OCI-LY3 (cell line): ENCODE data around the gene PDLIM4.

Source experiments
- H2AFZ ChIP-seq: fragments of 200-600, 300-600 bp; shearing (Covaris generic); 2 replicates; pipeline ENCODE4 v1.6.0; 2014; ENCODE audit warnings: antibody characterized with exemption, low read depth, low read length
- H3K27ac ChIP-seq: fragments of 200-600, 300-600 bp; sonication (generic); 2 replicates; pipeline ENCODE4 v1.5.1; 2014; ENCODE audit warnings: mild to moderate bottlenecking, low read length, moderate library complexity, mixed read lengths
- H3K27me3 ChIP-seq: fragments of 200-600, 300-600 bp; sonication (generic); 2 replicates; pipeline ENCODE4 v1.6.1; 2014; ENCODE audit warnings: low read depth, low read length, mixed read lengths
- H3K36me3 ChIP-seq: fragments of 200-600, 300-600 bp; sonication (generic); replicated peaks from 2 replicates; pipeline ENCODE3; 2014; ENCODE audit warnings: low read depth, low read length, mixed read lengths
- H3K4me1 ChIP-seq: fragments of 300-600, 200-600 bp; sonication (generic); 2 replicates; pipeline ENCODE4 v1.6.1; 2014; ENCODE audit warnings: low read length, mixed read lengths
- H3K4me2 ChIP-seq: fragments of 200-600, 300-600 bp; sonication (generic); 2 replicates; pipeline ENCODE4 v1.6.1; 2014; ENCODE audit warnings: low read length, mixed read lengths
- H3K4me3 ChIP-seq: fragments of 300-600, 200-600 bp; sonication (generic); 2 replicates; pipeline ENCODE4 v1.5.1; 2014; ENCODE audit warnings: antibody characterized with exemption, mild to moderate bottlenecking, low read length, moderate library complexity
- H3K79me2 ChIP-seq: fragments of 300-600, 200-600 bp; shearing (Covaris generic); 2 replicates; pipeline ENCODE4 v1.6.1; 2014; ENCODE audit warnings: mild to moderate bottlenecking, low read length, mixed read lengths
- H3K9ac ChIP-seq: fragments of 300-600, 200-600 bp; shearing (Covaris generic); 2 replicates; pipeline ENCODE4 v1.6.0; 2014; ENCODE audit warnings: mild to moderate bottlenecking, low read length, moderate library complexity
- H3K9me3 ChIP-seq: fragments of 200-600, 300-600 bp; shearing (Covaris generic); 2 replicates; pipeline ENCODE4 v1.6.1; 2014; ENCODE audit warnings: low read length, mixed read lengths; ENCODE audit not compliant: insufficient read depth
- H4K20me1 ChIP-seq: fragments of 200-600, 300-600 bp; sonication (generic); 2 replicates; pipeline ENCODE4 v1.6.1; 2016; ENCODE audit warnings: low read length, mixed read lengths; ENCODE audit not compliant: insufficient read depth
- EZH2phosphoT487 ChIP-seq: fragments of 200-600 bp; shearing (Covaris generic); IDR thresholded peaks from 2 replicates; pipeline ENCODE4 v1.6.1; 2018; ENCODE audit warnings: antibody characterized with exemption, mixed run types, low read depth
- TF ChIP-seq, protein P1 (sequence below): fragments of 200-600, 300-600 bp; sonication (generic); IDR thresholded peaks from 2 replicates; pipeline ENCODE4 v1.5.1; 2014; ENCODE audit warnings: antibody characterized with exemption, low read length, low read depth

The PDLIM4 gene

DNA sequence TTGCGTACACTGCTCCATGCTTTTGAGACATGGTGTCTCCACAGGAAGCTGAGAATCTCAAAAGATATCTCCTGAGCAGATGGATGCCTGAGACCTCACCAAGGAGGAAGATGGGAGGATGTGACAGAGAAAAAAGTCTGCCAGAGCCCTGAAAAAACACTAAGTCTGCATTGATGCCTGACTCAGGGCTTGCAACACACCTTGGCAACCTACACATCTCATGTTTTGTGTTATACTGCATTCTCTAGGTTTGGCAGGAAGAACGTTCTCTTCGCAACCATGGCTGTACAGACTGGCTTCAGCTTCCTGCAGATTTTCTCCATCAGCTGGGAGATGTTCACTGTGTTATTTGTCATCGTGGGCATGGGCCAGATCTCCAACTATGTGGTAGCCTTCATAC, 55.9 kb downstream of the PDLIM4 start:
- Histone ChIP-seq H3K36me3 (no peaks in the 10 kb centered on the region), H3K27me3 (no peaks in the 10 kb centered on the region), H3K9me3 (no peaks in the 10 kb centered on the region), H2AFZ (no peak overlapping the region), H3K4me2 (no peak overlapping the region), H4K20me1 (no peaks in the 10 kb centered on the region), H3K4me1 (no peaks in the 10 kb centered on the region), H3K79me2 (no peaks in the 10 kb centered on the region), H3K27ac (no peak overlapping the region), H3K4me3 (no peak overlapping the region), H3K9ac (no peak overlapping the region)
- TF ChIP-seq, protein P1, sequence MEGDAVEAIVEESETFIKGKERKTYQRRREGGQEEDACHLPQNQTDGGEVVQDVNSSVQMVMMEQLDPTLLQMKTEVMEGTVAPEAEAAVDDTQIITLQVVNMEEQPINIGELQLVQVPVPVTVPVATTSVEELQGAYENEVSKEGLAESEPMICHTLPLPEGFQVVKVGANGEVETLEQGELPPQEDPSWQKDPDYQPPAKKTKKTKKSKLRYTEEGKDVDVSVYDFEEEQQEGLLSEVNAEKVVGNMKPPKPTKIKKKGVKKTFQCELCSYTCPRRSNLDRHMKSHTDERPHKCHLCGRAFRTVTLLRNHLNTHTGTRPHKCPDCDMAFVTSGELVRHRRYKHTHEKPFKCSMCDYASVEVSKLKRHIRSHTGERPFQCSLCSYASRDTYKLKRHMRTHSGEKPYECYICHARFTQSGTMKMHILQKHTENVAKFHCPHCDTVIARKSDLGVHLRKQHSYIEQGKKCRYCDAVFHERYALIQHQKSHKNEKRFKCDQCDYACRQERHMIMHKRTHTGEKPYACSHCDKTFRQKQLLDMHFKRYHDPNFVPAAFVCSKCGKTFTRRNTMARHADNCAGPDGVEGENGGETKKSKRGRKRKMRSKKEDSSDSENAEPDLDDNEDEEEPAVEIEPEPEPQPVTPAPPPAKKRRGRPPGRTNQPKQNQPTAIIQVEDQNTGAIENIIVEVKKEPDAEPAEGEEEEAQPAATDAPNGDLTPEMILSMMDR: no peak
- TF ChIP-seq EZH2phosphoT487: no peak

DNA sequence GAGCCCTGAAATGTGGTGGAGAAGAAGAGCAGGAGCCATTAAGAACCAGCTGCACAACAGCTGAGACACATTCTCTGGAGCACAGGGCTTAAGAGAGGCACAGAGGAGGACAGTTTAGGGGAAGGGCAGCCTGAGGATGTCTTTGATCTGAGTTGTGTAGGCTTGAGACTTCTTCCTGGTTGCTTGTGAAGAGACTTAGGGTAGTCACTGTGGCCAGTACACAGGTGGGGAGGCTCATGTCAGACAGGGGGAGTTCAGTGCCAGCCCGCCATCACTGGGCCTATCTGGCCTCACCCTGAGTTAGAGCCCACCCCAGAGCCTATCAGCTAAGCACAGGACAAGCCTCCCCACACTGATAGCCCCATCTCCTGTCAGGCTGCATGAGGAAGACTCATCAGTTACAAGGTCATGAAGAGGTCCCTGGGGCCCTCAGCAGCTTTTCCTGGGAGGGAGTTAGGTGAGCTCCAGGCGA, 56.5 kb downstream of the PDLIM4 start:
- H4K20me1 ChIP-seq: no peaks in the 10 kb centered on the region
- H3K9me3 ChIP-seq: no peaks in the 10 kb centered on the region
- H3K79me2 ChIP-seq: no peaks in the 10 kb centered on the region

GRCh38 chr5:132315529-132316067, 58.1 kb downstream of the PDLIM4 start:
- H3K79me2 ChIP-seq: no peaks in the 10 kb centered on the region
- no peaks in the 10 kb centered on the region for H3K36me3 ChIP-seq
- no peaks in the 10 kb centered on the region for H3K27me3 ChIP-seq
- TF ChIP-seq EZH2phosphoT487: no peak
- TF ChIP-seq, protein P1: no peak
- H4K20me1 ChIP-seq: no peaks in the 10 kb centered on the region
- H3K9me3 ChIP-seq: no peaks in the 10 kb centered on the region
- no peak overlapping the region for H2AFZ ChIP-seq
- H3K4me3 ChIP-seq: no peak overlapping the region
- no peak overlapping the region for H3K9ac ChIP-seq
- no peak overlapping the region for H3K27ac ChIP-seq
- H3K4me2 ChIP-seq: no peak overlapping the region
- H3K4me1 ChIP-seq: no peaks in the 10 kb centered on the region

More for the DNA sequence above, 56.5 kb downstream of the PDLIM4 start:
- Histone ChIP-seq H3K27me3 (no peaks in the 10 kb centered on the region), H3K27ac (no peak overlapping the region), H3K4me1 (no peaks in the 10 kb centered on the region), H3K4me3 (no peak overlapping the region), H3K4me2 (no peak overlapping the region), H3K9ac (no peak overlapping the region), H3K36me3 (no peaks in the 10 kb centered on the region), H2AFZ (no peak overlapping the region)
- no peak for TF ChIP-seq EZH2phosphoT487
- TF ChIP-seq, protein P1: no peak

- Histone ChIP-seq H3K36me3 (no peaks in the 10 kb centered on the region), H3K9me3 (no peaks in the 10 kb centered on the region), H2AFZ (no peak overlapping the region), H3K27ac (no peak overlapping the region), H3K9ac (no peak overlapping the region), H3K4me3 (no peak overlapping the region), H4K20me1 (no peaks in the 10 kb centered on the region), H3K4me1 (no peaks in the 10 kb centered on the region), H3K79me2 (no peaks in the 10 kb centered on the region), H3K4me2 (no peak overlapping the region), H3K27me3 (no peaks in the 10 kb centered on the region)
- TF ChIP-seq, protein P1: no peak
- no peak for TF ChIP-seq EZH2phosphoT487
These were observed 62.5 kb downstream of the PDLIM4 start for GRCh38 chr5:132319975-132320374.
